GM18505 (cell line): ENCODE results near the gene CRYBG1.

Source experiments
- ATAC-seq: cut with Tn5 transposase; IDR thresholded peaks from one replicate; pipeline ENCODE4 v1.9.1; 2021; ENCODE audit not compliant: unreplicated experiment
- POLR2A ChIP-seq: IDR thresholded peaks from 4 replicates; pipeline ENCODE4 v1.6.1; 2011; ENCODE audit warnings: borderline replicate concordance; ENCODE audit not compliant: insufficient read depth, insufficient read length; ENCODE audit errors: extremely low read depth

Gene CRYBG1

DNA sequence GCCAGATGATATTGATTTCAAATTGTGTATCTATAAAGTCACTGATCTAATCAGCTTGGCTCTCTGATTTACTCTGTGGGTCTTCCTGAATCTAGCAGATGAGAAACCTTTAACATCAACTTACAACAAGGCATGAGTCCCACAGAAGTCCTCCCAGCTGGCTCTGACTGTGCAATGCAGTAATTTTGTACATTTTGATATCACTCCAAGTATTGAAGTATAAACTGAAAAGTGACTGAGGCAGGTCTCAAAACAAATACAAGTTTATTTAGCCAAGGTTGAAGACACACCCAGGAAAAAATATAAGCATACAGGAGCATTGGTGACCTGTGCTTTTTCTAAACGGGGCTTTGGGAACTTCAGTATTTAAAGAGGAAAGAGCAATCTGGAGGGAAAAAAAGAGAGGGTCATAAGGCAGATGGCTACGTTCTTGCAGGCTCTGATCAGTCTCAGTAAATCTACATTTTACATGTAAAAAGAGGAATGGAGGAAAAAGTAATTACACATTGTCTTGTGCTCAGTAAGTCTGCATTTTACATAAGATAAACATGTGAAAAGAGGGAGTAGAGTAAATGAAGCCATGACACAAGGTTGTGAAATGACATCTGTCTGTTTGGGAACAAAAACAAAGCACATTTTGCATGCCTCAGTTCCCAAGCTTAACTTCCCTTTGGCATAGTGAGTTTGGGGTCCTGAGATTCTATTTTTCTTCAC, 59.5 kb downstream of the CRYBG1 start:
- ATAC-seq: no peak
- TF ChIP-seq POLR2A: no peak

DNA sequence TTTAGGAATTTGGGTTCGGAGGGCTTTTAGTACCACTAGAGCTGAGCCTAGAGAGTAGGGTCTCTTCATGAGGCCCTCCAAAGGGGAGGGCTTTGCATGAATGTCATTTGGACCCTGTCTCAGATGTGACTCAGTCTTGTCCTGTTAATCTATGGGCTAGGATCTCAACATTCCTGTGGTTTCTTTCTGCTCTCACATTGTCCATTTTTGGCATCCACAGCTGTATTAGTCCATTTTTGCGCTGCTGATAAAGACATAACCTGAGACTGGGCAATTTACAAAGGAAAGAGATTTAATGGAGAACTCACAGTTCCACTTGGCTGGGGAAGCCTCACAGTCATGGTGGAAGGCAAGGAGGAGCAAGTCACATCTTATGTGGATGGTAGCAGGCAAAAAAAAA, 61.0 kb downstream of the CRYBG1 start:
- no peak for TF ChIP-seq POLR2A
- ATAC-seq: no peak

DNA sequence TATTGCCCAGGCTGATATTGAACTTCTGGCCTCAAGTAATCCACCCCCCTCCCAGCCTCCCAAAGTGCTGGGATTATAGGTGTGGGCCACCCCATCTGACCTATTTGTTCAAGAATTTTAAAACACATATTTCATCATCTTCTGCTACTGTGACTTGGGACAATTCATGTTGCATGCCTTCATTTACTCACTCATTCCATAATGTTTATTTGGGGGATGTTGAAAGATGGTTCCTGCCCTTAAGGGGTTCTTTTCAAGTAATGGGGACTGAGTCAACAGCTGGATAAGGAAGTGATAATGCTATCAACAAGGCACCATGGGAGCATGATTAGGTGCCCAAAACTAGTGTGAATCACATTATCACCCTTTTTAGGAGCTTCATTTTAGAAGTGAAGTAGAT, 62.0 kb downstream of the CRYBG1 start:
- ATAC-seq: no peak
- TF ChIP-seq POLR2A: no peak

DNA sequence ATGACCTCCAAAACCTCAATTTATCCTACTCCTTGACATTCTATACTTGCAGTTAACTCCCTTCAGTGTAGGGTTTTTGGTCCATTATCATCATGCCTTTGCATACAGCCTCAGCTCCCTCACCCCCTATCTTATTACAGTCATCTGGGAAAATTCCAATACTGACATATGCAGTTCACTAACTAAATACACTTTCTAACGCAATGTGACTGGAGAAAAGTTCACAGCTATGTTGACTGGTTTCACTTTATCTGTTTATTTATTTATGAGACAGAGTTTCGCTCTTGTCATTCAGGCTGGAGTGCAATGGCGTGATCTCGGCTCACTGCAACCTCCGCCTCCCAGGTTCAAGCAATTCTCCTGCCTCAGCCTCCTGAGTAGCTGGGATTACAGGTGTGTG, 64.9 kb downstream of the CRYBG1 start:
- ATAC-seq: no peak
- no peak for TF ChIP-seq POLR2A

DNA sequence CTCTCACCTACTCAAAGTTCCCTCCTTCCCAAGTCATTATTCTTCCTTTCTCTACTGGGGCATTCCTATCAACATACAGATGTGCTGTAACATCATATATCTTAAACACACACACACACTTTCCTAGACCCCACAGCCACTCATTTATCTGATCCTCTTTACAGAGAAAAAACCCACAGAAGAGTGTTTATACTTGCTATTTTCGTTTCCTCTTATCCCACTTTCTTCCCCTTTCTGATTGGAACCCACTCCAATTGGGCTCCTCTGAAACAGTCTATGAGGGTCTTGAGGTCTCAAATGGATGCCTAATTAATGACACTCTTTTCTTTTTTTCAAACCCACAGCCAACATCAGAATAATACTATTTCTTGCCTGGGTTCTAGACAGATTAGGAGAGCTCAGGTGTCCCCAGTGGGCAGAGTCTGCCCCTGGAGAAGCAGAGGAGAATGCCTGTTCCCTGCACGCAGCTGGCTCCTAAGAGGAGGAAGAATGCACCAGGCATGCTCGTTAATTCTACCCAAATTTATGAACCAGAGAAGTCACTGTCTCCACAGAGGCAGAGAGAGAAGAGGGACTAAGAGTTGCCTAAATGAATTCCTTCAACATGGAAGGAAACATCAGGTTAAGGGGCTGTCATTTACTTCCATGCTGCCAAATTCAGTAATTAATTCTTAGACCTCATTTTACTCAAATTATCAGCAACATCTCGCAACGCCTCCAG, 65.9 kb downstream of the CRYBG1 start:
- ATAC-seq: no peak
- TF ChIP-seq POLR2A: no peak

DNA sequence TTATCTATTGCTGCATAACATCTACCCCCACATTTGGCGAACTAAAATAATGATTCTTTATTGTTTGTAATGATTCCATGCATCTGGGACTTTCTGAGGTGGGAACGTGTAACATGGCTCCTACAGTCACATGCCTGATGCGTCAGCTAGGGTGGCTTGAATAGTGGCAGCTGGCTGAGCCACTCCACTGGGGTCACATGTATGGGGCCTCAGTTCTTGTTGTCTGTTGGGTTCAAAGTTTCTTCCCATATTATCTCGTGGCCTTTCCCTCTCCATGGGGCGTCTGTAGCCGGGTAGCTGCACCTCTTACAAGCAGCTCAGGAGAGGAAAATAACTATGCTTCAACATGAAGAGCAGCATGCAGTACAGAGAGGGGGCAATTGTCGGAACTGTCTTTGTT, 69.9 kb downstream of the CRYBG1 start:
- ATAC-seq: no peak
- no peak for TF ChIP-seq POLR2A

DNA sequence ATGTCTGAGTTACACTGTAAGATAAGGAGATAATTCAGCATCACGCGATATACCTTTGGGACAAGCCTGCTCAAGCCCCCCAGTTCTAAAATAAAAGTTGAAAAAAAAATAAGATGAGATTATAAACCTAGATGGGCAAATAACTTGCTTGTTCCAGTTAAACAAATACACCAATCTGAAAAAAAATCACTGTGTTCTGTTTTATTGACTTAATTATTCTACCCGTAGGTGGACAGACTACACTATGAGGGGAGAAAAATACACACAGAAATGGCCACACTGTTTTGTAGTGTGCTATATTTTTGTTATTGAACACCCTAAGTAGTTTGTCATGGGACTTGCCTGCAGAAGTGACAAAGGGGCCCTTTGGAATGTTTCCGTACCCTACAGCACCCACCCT, 70.9 kb downstream of the CRYBG1 start:
- TF ChIP-seq POLR2A: no peak
- ATAC-seq: no peak

DNA sequence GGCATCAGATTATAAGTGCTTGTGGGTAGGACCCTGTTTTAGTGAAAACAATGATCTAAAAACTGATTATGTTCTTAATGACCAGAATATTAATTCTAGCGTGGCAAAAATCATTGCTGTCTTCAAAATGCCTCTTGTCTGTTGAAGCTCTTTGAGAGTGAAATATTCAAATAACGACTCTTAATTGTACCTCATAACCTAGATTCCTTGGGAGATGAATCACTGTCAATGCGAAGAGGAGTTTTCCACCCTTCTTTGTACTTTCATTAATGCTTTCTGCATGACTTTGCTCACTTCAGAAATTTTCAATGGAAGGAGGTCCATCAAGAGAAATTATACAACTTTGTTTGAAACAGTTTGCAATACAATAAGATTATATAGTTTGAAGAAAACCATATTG, 71.5 kb downstream of the CRYBG1 start:
- TF ChIP-seq POLR2A: no peak
- no peak for ATAC-seq

DNA sequence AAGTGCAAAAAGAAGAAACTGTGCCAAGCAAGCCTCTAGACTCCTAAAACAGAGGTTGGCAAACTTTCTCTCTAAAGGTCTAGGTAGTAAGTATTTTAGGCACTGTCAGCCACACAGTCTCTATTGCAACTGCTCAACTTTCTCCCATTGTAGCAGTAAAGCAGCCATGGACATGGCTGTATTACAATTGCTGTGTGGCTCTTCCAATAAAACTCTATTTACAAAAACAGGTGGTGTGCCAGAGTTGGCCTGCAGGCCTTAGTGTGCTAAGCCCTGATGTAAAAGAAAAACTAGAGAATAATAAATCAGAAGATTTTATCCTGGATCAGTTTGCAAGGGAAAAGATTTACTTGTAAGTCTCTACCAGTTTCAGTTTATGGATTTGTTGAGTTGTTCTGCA, 74.0 kb downstream of the CRYBG1 start:
- TF ChIP-seq POLR2A: no peak
- no peak for ATAC-seq

DNA sequence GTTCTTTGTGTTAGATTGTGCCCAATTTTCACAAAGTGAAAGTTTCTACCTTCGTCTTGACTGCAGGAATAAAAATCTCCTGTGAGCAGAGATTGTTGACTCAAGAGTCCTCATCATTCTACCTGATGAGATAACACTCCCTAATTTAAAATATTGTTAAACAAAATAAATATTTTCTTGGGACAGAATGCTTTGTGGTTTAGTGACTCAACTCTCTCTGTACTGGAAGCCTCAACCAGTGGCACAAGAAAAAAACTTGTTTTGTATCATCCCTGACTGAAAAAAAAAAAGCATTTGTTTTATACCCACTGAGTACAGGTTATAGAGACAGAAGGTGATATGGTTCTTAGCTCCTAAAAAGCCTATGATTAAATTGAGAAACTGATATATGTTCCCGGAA, 78.9 kb downstream of the CRYBG1 start:
- no peak for ATAC-seq
- no peak for TF ChIP-seq POLR2A

DNA sequence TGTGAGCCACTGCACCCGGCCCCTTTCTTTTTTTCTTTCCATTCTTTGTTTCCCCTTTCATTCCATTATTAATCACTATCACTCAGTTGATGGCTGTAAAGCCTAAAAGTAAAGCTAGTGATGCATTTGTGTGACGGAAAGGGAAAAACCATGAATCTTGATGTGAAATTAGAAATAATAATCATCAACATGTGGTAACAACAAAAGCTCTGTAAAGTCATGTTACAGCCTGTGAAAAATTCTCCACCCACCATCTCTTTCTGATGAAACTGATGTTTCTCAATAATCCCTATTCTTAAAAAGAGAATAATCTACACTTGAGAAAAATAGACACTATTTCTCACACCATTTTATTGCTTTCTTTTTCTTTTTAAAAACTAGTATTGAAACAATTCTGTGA, 80.0 kb downstream of the CRYBG1 start:
- TF ChIP-seq POLR2A: no peak
- ATAC-seq: no peak

DNA sequence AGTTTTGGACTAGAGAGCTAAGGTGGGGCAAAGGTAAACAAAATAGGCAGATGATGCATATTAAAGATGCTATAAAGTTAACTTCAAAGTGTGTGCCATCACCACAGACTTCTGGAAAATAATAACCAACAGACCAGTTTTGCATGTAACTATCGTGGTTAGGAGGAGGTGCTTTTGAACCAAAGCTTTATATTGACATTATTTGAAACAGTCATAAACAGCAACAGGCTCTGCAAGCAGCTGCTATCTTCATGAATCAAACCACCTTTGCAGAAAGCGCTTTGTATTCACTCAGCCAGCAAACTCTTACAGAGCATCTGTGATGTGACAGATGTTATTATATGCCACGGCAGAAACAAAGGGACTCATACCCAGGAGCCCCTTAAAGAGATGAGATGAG, 81.9 kb downstream of the CRYBG1 start:
- no peak for TF ChIP-seq POLR2A
- ATAC-seq: no peak

DNA sequence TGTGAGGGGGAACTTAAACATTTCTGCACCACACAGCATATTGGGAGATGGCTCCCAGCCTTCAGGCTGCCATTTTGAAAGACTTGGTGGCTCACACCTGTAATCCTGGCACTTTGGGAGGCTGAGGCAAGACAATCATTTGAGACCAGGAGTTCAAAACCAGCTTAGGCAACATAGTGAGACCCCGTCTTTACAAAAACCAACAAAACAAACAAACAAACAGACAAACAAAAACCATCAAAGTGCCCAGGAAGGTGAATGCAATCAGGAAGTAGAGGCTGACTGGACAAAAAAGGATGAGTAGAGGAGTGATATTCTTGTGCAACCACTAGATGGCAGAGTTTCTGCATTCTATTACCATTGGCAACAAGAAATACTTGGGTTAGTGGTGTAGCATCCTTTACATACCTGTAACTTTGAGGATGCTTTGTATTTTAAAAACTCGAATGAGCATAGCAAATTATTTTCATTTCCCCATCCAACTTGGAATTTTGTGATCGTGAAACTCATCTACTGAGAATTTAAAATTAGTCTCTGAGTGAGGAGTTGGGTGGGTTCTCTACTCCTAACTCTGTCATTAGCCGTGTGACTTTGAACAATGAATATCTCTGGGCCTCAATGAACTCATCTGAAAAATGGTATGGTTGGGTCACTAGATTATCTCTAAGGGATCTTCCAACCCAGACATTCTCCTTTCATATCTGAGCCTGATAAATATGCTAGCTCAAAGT, 84.4 kb downstream of the CRYBG1 start:
- ATAC-seq: peak; percentile 54

DNA sequence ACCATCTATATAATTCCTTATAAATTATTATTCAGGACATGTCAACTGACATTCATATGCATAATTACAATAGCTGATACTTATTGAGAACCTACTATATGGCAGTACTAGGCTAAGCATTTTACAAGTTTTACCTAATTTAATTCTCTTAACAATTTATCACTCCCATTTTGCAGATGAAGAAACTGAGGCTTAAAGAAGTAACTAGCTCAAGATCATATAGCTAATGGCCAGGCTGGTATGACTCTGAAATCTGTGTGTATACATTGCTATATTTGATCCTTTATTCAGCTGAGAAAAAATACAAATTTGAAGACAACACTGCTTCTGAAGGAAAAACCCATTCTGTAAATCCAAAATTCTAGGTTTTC, 85.0 kb downstream of the CRYBG1 start:
- no peak for TF ChIP-seq POLR2A
- ATAC-seq: no peak

More for the DNA sequence above, 84.4 kb downstream of the CRYBG1 start:
- no peak for TF ChIP-seq POLR2A

DNA sequence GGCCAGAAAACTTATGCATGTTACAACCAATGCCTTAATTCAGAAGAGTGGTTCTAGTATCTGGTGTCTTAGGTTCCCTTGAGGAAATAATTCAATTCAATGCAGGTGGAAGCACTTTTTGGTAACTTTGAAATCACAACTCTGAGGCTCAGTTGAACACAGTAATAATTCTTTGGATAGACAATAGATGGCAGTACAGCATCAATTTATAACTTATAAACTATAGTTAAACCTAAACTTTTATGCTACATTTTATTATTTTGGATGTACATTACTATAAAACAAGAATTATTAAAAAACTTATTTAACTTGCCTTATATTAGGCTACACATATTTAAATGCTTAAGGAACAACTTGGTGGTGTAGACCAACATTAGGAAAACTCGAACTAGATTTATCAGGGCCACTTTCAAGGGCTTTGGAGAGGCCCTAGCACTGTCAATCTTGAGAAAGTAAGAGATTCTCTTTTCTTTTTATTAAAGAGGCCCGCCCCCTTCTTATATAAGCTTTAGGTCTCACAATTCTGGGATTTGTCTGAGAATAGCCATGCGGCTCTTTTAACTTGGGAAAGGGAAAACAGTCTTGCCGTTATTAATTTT, 85.9 kb downstream of the CRYBG1 start:
- TF ChIP-seq POLR2A: no peak
- ATAC-seq: no peak
